PC-9 (cell line): Measurements from ENCODE around the gene VWA3A. TPM values are rescaled to one million over a fixed set of nuclear protein-coding genes. Genes with fewer than 3 reads are reported as not detected.
"Not testable (repeated sequence)": the region's sequence is repeated elsewhere in the genome, so short reads cannot be mapped to it uniquely, and the experiment has no call there.

Experiments used
- BruUV-seq: library from RNA; stranded (reverse); fragments of 400-500 nt; replicated peaks from 2 replicates; lab custom pipeline; 2021; lab: Mats Ljungman, UMichigan
- CTCF ChIA-PET: fragments of 300-600 bp; sonication (Branson Sonifier 250); formaldehyde crosslinking; loops from one replicate; lab custom pipeline; 2022; ENCODE audit warnings: antibody characterized with exemption; lab: Charles Lee
- POLR2A ChIA-PET: fragments of 300-600 bp; sonication (Branson Sonifier 250); formaldehyde crosslinking; loops from one replicate; lab custom pipeline; 2022; ENCODE audit warnings: antibody characterized with exemption; ENCODE audit not compliant: unreplicated experiment; lab: Charles Lee
- DNase-seq, 2 experiments: peaks; one replicate each; pipeline versions ENCODE4 v3.0.0 to v3.0.0-alpha.2; 2015 to 2022; ENCODE audit warnings: mixed read lengths in 1 of 2
- H2AFZ ChIP-seq: fragments of 200-600 bp; sonication (generic); 2 replicates; pipeline ENCODE4 v1.8.1; 2017; ENCODE audit warnings: antibody characterized with exemption
- H3F3A ChIP-seq: fragments of 200-600 bp; sonication (generic); 2 replicates; pipeline ENCODE4 v1.8.1; 2017; ENCODE audit warnings: antibody characterized with exemption, mild to moderate bottlenecking, low read depth; ENCODE audit not compliant: insufficient read depth
- H3K27ac ChIP-seq: fragments of 200-600 bp; sonication (generic); 2 replicates; pipeline ENCODE4 v1.6.1; 2016; ENCODE audit warnings: mixed run types
- H3K27me3 ChIP-seq: fragments of 200-600 bp; sonication (generic); 2 replicates; pipeline ENCODE4 v1.6.1; 2016; ENCODE audit warnings: low read depth, mixed run types; ENCODE audit not compliant: insufficient read depth
- H3K36me3 ChIP-seq: fragments of 200-600 bp; sonication (generic); 2 replicates; pipeline ENCODE4 v1.6.1; 2016; ENCODE audit warnings: low read depth, mixed run types
- H3K4me1 ChIP-seq: fragments of 200-600 bp; sonication (generic); replicated peaks from 2 replicates; pipeline ENCODE4 v1.6.1; 2016; ENCODE audit warnings: mixed run types; ENCODE audit not compliant: insufficient read depth
- H3K4me2 ChIP-seq: fragments of 200-600 bp; sonication (generic); 2 replicates; pipeline ENCODE4 v1.6.1; 2017; ENCODE audit warnings: mixed run types
- H3K4me3 ChIP-seq: fragments of 200-600 bp; sonication (generic); 2 replicates; pipeline ENCODE4 v1.6.1; 2016; ENCODE audit warnings: mixed run types
- H3K79me2 ChIP-seq: fragments of 200-600 bp; sonication (generic); 2 replicates; pipeline ENCODE4 v1.6.1; 2017; ENCODE audit warnings: low read depth, mixed run types
- H3K9me2 ChIP-seq: fragments of 200-600 bp; sonication (generic); 2 replicates; pipeline ENCODE4 v1.8.1; 2017; ENCODE audit warnings: mild to moderate bottlenecking; ENCODE audit not compliant: insufficient read depth
- H3K9me3 ChIP-seq: fragments of 200-600 bp; sonication (generic); 2 replicates; pipeline ENCODE4 v1.8.1; 2016; ENCODE audit warnings: low read depth; ENCODE audit not compliant: insufficient read depth
- H4K20me1 ChIP-seq: fragments of 200-600 bp; sonication (generic); 2 replicates; pipeline ENCODE4 v1.8.1; 2017; ENCODE audit not compliant: insufficient read depth
- CTCF ChIP-seq: fragments of 200-600 bp; sonication (generic); conservative IDR thresholded peaks from 2 replicates; pipeline ENCODE4 v1.6.1; 2017; ENCODE audit warnings: mixed run types, antibody characterized with exemption, mild to moderate bottlenecking, moderate library complexity
- EZH2 ChIP-seq: fragments of 200-600 bp; sonication (generic); IDR thresholded peaks from 2 replicates; pipeline ENCODE4 v1.8.0; 2017; ENCODE audit warnings: antibody characterized with exemption, low read depth
- intact Hi-C: fragments of 100-400 bp; cut with micrococcal nuclease; formaldehyde crosslinking; loops from one replicate; pipeline ENCODE4 v1.10.0; 2022; ENCODE audit not compliant: unreplicated experiment
- total RNA-seq: library from RNA; stranded (reverse); gene quantifications from 2 replicates; pipeline ENCODE4 v1.2.3, GENCODE V29; 2021

Gene VWA3A
- total RNA-seq, 1 experiment from 2014 or later, result 0.83 TPM

DNA sequence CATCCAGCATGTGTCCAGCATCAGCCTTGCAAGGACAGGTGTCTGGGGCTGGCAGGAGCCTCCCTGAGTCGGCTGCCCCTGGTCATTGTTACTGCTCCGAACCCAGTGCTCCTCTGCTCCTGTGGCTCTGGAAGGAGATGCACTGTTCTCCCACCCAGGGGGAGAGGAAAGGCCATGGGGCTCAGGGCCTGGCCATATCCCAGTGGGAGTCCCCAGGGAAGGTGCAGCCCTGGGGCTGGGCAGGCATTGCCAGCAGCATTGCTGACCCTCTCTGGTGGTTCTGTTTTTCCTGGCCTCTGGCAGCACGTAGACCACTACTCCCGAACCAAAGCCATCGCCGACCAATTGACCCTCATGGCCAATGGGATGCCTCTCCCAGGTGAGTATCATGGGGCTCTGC, 79.6 kb downstream of the VWA3A start:
- Histone ChIP-seq H3K9me2 (no peaks in the 10 kb centered on the region), H3K36me3 (no peaks in the 10 kb centered on the region), H4K20me1 (no peaks in the 10 kb centered on the region), H3K9me3 (no peaks in the 10 kb centered on the region), H3K27ac (no peak overlapping the region), H3K27me3 (no peaks in the 10 kb centered on the region; the same call in 1 of the 2 replicates), H3K79me2 (no peaks in the 10 kb centered on the region), H2AFZ (no peak overlapping the region), H3K4me2 (no peak overlapping the region), H3F3A (no peaks in the 10 kb centered on the region), H3K4me1 (no peaks in the 10 kb centered on the region), H3K4me3 (no peak overlapping the region)
- intact Hi-C loops, result no loop called here
- POLR2A ChIA-PET, result no interaction called here
- no peak for DNase-seq
- BruUV-seq, result no TSS peak
- TF ChIP-seq CTCF (no peak), EZH2 (no peak)
- CTCF ChIA-PET, result no interaction called here

GRCh38 chr16:22172642-22173041, 80.3 kb downstream of the VWA3A start:
- H3K79me2 ChIP-seq, POLR2A ChIA-PET, intact Hi-C loops, H4K20me1 ChIP-seq, H3F3A ChIP-seq, CTCF ChIA-PET, DNase-seq, H3K4me1 ChIP-seq, H3K36me3 ChIP-seq, H3K27ac ChIP-seq, H2AFZ ChIP-seq, H3K4me3 ChIP-seq, H3K4me2 ChIP-seq, H3K27me3 ChIP-seq, H3K9me3 ChIP-seq, H3K9me2 ChIP-seq, BruUV-seq: not testable (repeated sequence)

DNA sequence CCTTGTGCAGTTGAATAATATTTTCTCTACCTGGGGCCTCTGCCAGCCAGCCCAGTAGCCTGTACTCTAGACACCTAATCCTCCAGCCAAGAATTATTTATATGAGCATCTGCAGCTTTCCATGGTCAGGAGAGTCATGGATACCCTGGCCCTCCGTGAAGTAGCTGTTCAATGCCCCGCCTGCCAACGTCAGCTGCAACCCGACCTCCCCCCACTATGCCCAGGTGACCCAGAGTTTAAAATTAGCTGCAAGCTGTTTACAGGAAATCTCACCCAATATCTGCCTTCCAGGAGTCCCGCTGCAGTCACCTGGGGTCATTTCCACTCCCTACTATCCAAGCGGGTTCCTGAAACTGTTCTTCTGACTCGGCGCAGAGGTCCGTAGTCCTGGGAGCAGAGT, 82.3 kb downstream of the VWA3A start:
- Histone ChIP-seq H3K9me2 (no peaks in the 10 kb centered on the region), H3K4me1 (no peaks in the 10 kb centered on the region), H3K27ac (no peak overlapping the region), H3F3A (no peaks in the 10 kb centered on the region), H2AFZ (no peak overlapping the region), H3K4me3 (no peak overlapping the region), H3K9me3 (no peaks in the 10 kb centered on the region), H3K79me2 (no peaks in the 10 kb centered on the region), H4K20me1 (no peaks in the 10 kb centered on the region), H3K4me2 (no peak overlapping the region), H3K36me3 (no peaks in the 10 kb centered on the region), H3K27me3 (no peaks in the 10 kb centered on the region)
- TF ChIP-seq EZH2 (no peak), CTCF (no peak)
- DNase-seq, result no peak
- intact Hi-C loops, result no loop called here
- no TSS peak for BruUV-seq
- ChIA-PET POLR2A (no interaction called here), CTCF (interaction anchor here (0.6 kb wide), 1 partner anchor 207 kb away, joined by 4 read pairs; no protein-coding TSS in a partner anchor)
